ENCODE results near the gene NFIB.

Gene NFIB

GRCh38 chr9:14306672-14307660 lies 7.0 kb downstream of the NFIB start:
- no peak for DNase-seq (ENCODE audit: low read depth)

- no peak for DNase-seq (ENCODE audit: low read depth)
Measured at GRCh38 chr9:14306188-14306587, 7.8 kb downstream of the NFIB start.

GRCh38 chr9:14304259-14304658 lies 9.7 kb downstream of the NFIB start:
- DNase-seq (ENCODE audit: low read depth): no peak

GRCh38 chr9:14303521-14303920 lies 10.4 kb downstream of the NFIB start:
- DNase-seq (ENCODE audit: low read depth): no peak

- no peak for DNase-seq (ENCODE audit: low read depth)
Measured at GRCh38 chr9:14303100-14303499, 10.8 kb downstream of the NFIB start.

GRCh38 chr9:14302405-14302804 lies 11.5 kb downstream of the NFIB start:
- no peak for DNase-seq (ENCODE audit: low read depth)

- no peak for DNase-seq (ENCODE audit: low read depth)
Measured at GRCh38 chr9:14301583-14302021, 12.3 kb downstream of the NFIB start.

GRCh38 chr9:14301006-14301405 lies 12.9 kb downstream of the NFIB start:
- no peak for DNase-seq (ENCODE audit: low read depth)

GRCh38 chr9:14300588-14300987 lies 13.4 kb downstream of the NFIB start:
- no peak for DNase-seq (ENCODE audit: low read depth)

- no peak for DNase-seq (ENCODE audit: low read depth)
Measured at GRCh38 chr9:14300040-14300439, 13.9 kb downstream of the NFIB start.

- DNase-seq (ENCODE audit: low read depth): no peak
Measured at GRCh38 chr9:14298601-14299022, 15.3 kb downstream of the NFIB start.

- no peak for DNase-seq (ENCODE audit: low read depth)
Measured at GRCh38 chr9:14296495-14297113, 17.3 kb downstream of the NFIB start.

- no peak for DNase-seq (ENCODE audit: low read depth)
Measured at GRCh38 chr9:14294659-14295058, 19.3 kb downstream of the NFIB start.

- DNase-seq (ENCODE audit: low read depth): no peak
Measured at GRCh38 chr9:14293801-14294200, 20.1 kb downstream of the NFIB start.

- DNase-seq (ENCODE audit: low read depth): no peak
Measured at GRCh38 chr9:14292181-14292739, 21.7 kb downstream of the NFIB start.

GRCh38 chr9:14289916-14290315 lies 24.0 kb downstream of the NFIB start:
- DNase-seq (ENCODE audit: low read depth): no peak

GRCh38 chr9:14288433-14288832 lies 25.5 kb downstream of the NFIB start:
- DNase-seq (ENCODE audit: low read depth): no peak

GRCh38 chr9:14286121-14286520 lies 27.8 kb downstream of the NFIB start:
- DNase-seq (ENCODE audit: low read depth): no peak

GRCh38 chr9:14283276-14283675 lies 30.7 kb downstream of the NFIB start:
- DNase-seq (ENCODE audit: low read depth): no peak

GRCh38 chr9:14281876-14282275 lies 32.1 kb downstream of the NFIB start:
- DNase-seq (ENCODE audit: low read depth): no peak

- DNase-seq (ENCODE audit: low read depth): no peak
Measured at GRCh38 chr9:14281136-14281795, 32.7 kb downstream of the NFIB start.

- DNase-seq (ENCODE audit: low read depth): no peak
Measured at GRCh38 chr9:14279671-14280070, 34.3 kb downstream of the NFIB start.

Data from stimulated activated CD8-positive, alpha-beta memory T cell treated with anti-CD3 and anti-CD28 coated beads, Interleukin-15, amount 100 ng/mL, for 1 hour (primary cell).